ENCODE data around the gene ABHD16B. TPM values are rescaled to one million over a fixed set of nuclear protein-coding genes. Genes with fewer than 3 reads are reported as not detected.

The ABHD16B gene
- total and polyA plus RNA-seq, 10 of the 15 experiments (the other 5 are each of a cell fraction or from before 2014, with no cell fraction given), result 0.13 TPM; not detected in 9

DNA sequence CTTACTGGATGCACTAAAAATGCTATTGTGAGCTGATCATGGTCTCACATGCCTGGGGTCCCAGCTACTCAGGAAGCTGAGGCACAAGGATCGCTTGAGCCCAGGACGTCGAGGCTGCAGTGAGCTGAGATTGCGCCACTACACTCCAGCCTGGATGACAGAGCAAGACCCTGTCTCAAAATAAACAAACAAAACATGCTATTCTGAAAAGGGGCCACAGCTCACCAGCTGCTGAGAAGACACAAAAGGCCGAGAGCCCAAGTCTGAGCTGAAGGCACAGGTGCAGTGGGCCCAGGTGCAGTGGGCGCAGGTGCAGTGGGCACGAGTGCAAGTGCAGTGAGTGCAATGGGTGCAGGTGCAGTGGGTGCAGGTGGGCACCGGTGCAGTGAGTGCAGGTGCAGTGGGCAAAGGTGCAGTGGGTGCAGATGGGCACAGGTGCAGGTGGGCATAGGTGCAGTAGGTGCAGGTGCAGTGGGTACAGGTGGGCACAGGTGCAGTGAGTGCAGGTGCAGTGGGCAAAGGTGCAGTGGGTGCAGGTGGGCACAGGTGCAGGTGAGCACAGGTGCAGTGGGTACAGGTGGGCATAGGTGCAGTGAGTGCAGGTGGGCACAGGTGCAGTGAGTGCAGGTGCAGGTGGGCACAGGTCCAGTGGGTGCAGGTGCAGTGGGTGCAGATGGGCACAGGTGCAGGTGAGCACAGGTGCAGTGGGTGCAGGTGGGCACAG, 46.2 kb upstream of the ABHD16B start:
- Histone ChIP-seq H3K4me1 (ENCODE audit: control insufficient read depth, insufficient read depth, low read length) (no peaks in the 10 kb centered on the region), H3K9me3 (replicated peaks; ENCODE audit: control insufficient read depth, insufficient read depth, low read length) (no peaks in the 10 kb centered on the region), H2AFZ (ENCODE audit: control insufficient read depth, low read depth, low read length) (no peak overlapping the region), H3K79me2 (ENCODE audit: control insufficient read depth, insufficient read depth, low read length) (no peaks in the 10 kb centered on the region), H3K9ac (ENCODE audit: control insufficient read depth, insufficient read depth, low read length) (no peak overlapping the region), H3K36me3 (ENCODE audit: control insufficient read depth in 2 of 2, insufficient read depth in 2 of 2, low read length in 1 of 2) (no peaks in the 10 kb centered on the region), H3K27ac (ENCODE audit: control insufficient read depth, insufficient read depth) (no peak overlapping the region), H3K4me3 (no peak overlapping the region), H3K4me2 (ENCODE audit: control insufficient read depth, insufficient read depth) (no peak overlapping the region), H3K27me3 (replicated peaks in 1 of 2; ENCODE audit: control insufficient read depth in 2 of 2, insufficient read depth in 2 of 2, low read length in 1 of 2) (no peaks in the 10 kb centered on the region), H4K20me1 (ENCODE audit: control insufficient read depth, insufficient read depth) (no peaks in the 10 kb centered on the region)
- ChIA-PET RAD21 (ENCODE audit: unreplicated experiment) (no interaction called here), SMC1A (ENCODE audit: uncharacterized antibody, unreplicated experiment) (no interaction called here), CTCF (no interaction called here), POLR2A (no interaction called here)
- intact Hi-C loops (cut with micrococcal nuclease; ENCODE audit: unreplicated experiment), result no loop called here
- no peak for FAIRE-seq
- no peak for DNase-seq (ENCODE audit: low read depth, low spot score)
- in situ Hi-C loops (cut with MboI), result no loop called here
- ATAC-seq, result no peak
- BruUV-seq (replicated peaks), result no TSS peak
- WGBS (ENCODE audit: insufficient coverage, insufficient replicate concordance, low lambda C conversion rate, missing lambda C conversion rate), result 76% methylated on average over 8 of the region's 8 CpGs
- TF ChIP-seq, protein P1, sequence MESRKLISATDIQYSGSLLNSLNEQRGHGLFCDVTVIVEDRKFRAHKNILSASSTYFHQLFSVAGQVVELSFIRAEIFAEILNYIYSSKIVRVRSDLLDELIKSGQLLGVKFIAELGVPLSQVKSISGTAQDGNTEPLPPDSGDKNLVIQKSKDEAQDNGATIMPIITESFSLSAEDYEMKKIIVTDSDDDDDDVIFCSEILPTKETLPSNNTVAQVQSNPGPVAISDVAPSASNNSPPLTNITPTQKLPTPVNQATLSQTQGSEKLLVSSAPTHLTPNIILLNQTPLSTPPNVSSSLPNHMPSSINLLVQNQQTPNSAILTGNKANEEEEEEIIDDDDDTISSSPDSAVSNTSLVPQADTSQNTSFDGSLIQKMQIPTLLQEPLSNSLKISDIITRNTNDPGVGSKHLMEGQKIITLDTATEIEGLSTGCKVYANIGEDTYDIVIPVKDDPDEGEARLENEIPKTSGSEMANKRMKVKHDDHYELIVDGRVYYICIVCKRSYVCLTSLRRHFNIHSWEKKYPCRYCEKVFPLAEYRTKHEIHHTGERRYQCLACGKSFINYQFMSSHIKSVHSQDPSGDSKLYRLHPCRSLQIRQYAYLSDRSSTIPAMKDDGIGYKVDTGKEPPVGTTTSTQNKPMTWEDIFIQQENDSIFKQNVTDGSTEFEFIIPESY (IDR thresholded peaks at IDR 0.05), result no peak
- TF ChIP-seq, protein P2, sequence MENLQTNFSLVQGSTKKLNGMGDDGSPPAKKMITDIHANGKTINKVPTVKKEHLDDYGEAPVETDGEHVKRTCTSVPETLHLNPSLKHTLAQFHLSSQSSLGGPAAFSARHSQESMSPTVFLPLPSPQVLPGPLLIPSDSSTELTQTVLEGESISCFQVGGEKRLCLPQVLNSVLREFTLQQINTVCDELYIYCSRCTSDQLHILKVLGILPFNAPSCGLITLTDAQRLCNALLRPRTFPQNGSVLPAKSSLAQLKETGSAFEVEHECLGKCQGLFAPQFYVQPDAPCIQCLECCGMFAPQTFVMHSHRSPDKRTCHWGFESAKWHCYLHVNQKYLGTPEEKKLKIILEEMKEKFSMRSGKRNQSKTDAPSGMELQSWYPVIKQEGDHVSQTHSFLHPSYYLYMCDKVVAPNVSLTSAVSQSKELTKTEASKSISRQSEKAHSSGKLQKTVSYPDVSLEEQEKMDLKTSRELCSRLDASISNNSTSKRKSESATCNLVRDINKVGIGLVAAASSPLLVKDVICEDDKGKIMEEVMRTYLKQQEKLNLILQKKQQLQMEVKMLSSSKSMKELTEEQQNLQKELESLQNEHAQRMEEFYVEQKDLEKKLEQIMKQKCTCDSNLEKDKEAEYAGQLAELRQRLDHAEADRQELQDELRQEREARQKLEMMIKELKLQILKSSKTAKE (IDR thresholded peaks at IDR 0.05; ENCODE audit: low read depth, poor library complexity, severe bottlenecking), result no peak
- TF ChIP-seq KLF5 (IDR thresholded peaks at IDR 0.05; ENCODE audit: partially characterized antibody), result no peak
- TF ChIP-seq BRCA1 (IDR thresholded peaks at IDR 0.05; ENCODE audit: low read depth, low read length), result no peak
- TF ChIP-seq RCOR1 (conservative IDR thresholded peaks at IDR 0.05; ENCODE audit: low read depth, low read length), result no peak
- TF ChIP-seq EED (IDR thresholded peaks at IDR 0.05; ENCODE audit: low read depth), result no peak
- TF ChIP-seq GATAD2B (conservative IDR thresholded peaks at IDR 0.05; ENCODE audit: low read depth), result no peak
- TF ChIP-seq BACH1 (IDR thresholded peaks at IDR 0.05; ENCODE audit: borderline replicate concordance), result no peak
- TF ChIP-seq, protein P3, sequence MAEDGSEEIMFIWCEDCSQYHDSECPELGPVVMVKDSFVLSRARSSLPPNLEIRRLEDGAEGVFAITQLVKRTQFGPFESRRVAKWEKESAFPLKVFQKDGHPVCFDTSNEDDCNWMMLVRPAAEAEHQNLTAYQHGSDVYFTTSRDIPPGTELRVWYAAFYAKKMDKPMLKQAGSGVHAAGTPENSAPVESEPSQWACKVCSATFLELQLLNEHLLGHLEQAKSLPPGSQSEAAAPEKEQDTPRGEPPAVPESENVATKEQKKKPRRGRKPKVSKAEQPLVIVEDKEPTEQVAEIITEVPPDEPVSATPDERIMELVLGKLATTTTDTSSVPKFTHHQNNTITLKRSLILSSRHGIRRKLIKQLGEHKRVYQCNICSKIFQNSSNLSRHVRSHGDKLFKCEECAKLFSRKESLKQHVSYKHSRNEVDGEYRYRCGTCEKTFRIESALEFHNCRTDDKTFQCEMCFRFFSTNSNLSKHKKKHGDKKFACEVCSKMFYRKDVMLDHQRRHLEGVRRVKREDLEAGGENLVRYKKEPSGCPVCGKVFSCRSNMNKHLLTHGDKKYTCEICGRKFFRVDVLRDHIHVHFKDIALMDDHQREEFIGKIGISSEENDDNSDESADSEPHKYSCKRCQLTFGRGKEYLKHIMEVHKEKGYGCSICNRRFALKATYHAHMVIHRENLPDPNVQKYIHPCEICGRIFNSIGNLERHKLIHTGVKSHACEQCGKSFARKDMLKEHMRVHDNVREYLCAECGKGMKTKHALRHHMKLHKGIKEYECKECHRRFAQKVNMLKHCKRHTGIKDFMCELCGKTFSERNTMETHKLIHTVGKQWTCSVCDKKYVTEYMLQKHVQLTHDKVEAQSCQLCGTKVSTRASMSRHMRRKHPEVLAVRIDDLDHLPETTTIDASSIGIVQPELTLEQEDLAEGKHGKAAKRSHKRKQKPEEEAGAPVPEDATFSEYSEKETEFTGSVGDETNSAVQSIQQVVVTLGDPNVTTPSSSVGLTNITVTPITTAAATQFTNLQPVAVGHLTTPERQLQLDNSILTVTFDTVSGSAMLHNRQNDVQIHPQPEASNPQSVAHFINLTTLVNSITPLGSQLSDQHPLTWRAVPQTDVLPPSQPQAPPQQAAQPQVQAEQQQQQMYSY (CRISPR knock-in tag; IDR thresholded peaks at IDR 0.05), result no peak
- TF ChIP-seq MEF2A (IDR thresholded peaks at IDR 0.05; ENCODE audit: insufficient read depth, low read depth, low read length), result no peak
- TF ChIP-seq MTA3 (IDR thresholded peaks at IDR 0.05; ENCODE audit: borderline replicate concordance, low read length), result no peak
